ENCODE data around the gene APCDD1L.
"Not testable (repeated sequence)": the region's sequence is repeated elsewhere in the genome, so short reads cannot be mapped to it uniquely, and the experiment has no call there.

The APCDD1L gene

GRCh38 chr20:58418949-58419748, 96.0 kb downstream of the APCDD1L start:
- no peak for DNase-seq (ENCODE audit: low read depth in 1 of 2, low spot score in 1 of 2)

GRCh38 chr20:58417438-58417837, 97.8 kb downstream of the APCDD1L start:
- no peak for DNase-seq (ENCODE audit: low read depth in 1 of 2, low spot score in 1 of 2)

GRCh38 chr20:58416835-58417234, 98.4 kb downstream of the APCDD1L start:
- no peak for DNase-seq (ENCODE audit: low read depth in 1 of 2, low spot score in 1 of 2)

GRCh38 chr20:58416057-58416456, 99.1 kb downstream of the APCDD1L start:
- no peak for DNase-seq (ENCODE audit: low read depth in 1 of 2, low spot score in 1 of 2)

- DNase-seq (ENCODE audit: low read depth in 1 of 2, low spot score in 1 of 2), result not testable (repeated sequence)
These were observed 100.4 kb downstream of the APCDD1L start for GRCh38 chr20:58414786-58415185.

- not testable (repeated sequence) for DNase-seq (ENCODE audit: low read depth in 1 of 2, low spot score in 1 of 2)
These were observed 101.0 kb downstream of the APCDD1L start for GRCh38 chr20:58414216-58414615.

All from activated CD4-positive, alpha-beta T cell treated with anti-CD3 and anti-CD28 coated beads, Interleukin-2, amount 50 U/mL, for 24 hours (primary cell).